ENCODE data around the gene THPO.

THPO gene

DNA sequence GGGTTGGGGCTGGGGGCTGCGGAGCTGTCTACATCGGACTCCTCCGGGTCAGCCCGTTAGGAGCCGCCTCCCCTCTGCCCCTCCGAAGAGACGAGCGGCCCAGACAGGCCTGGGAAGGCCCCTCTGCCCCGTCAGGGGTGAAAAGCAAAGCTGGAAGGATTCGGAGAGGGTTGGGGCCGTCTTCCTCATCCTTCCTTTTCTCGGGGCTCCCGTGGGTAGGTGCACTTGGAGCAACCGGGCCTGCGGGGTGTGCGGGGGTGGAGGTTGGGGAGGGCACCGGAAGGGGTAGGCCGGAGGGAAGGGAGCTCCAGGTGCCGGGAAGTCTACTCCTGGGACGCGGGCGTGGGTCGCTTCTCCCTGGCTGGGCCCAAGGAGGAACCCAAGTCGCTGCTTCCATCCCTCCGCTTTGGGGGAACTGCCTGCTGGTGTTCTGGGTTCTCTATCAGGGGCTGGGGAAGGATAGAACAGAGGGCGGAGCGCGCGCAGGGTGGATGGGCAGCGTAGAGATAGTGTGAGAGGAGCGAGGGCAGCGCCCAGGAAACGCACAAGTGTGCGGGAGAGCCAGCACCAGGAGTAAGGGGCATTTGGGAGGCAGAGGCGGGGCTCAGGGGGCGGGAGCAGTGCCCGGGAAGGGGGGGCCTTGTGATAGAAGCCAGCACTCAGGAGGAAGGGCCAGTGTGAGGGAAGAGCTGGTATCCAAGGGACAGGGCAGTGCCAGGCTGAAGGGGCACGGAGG is 15.9 kb downstream of the THPO start:
- FAIRE-seq: no peak

- FAIRE-seq: no peak
Measured at GRCh38 chr3:184361532-184361931, 16.5 kb downstream of the THPO start, which contains the start of the genes CLCN2 and POLR2H. CLCN2 (minus strand) TSS chr3:184361605; CDS start chr3:184361479, 126 bp downstream. POLR2H (plus strand) TSS chr3:184361710; CDS start chr3:184363493, 1,783 bp downstream.

- no peak for FAIRE-seq
Measured at GRCh38 chr3:184360929-184361531, 17.0 kb downstream of the THPO start.

DNA sequence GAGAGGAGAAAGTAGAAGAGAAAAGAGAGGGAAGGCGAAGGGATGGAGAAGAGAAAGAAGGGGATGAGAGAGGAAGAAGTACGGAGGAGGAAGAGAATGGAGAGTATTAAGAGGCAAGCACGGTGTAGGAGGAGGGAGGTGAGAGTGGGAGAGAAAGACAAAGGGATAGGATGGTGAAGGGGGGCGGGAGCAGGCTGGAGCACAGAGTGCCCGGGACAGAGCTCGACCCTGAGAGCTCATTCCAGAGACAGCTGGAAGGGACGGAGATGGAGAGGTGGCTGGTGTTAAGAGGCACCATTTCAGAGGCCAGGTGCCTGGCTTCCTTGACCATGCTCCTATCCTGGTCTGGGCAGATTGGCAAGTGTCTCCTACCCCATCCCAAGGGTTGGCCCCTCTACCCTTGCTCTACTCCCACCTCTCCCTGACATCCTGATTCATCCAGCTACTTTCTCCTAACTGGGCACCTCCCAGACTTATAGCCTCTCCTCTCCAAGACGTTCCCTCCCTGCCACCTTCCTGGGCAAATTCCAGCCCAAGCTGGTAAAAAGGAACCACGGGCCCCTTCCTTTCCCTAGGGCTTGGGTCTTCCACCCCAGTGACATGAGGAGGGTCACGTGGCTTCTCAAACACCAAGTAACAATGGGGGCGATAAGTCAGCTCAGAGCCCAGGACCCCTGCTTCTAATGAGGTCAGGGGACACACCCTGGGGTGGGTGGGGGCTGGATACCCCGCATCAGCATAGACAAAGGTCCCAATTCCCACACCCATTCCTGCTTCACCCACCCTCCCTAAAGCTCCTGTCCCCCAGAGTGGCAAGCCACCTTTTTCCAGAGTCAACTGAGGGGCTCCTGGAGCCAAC is 17.7 kb downstream of the THPO start:
- FAIRE-seq: no peak

DNA sequence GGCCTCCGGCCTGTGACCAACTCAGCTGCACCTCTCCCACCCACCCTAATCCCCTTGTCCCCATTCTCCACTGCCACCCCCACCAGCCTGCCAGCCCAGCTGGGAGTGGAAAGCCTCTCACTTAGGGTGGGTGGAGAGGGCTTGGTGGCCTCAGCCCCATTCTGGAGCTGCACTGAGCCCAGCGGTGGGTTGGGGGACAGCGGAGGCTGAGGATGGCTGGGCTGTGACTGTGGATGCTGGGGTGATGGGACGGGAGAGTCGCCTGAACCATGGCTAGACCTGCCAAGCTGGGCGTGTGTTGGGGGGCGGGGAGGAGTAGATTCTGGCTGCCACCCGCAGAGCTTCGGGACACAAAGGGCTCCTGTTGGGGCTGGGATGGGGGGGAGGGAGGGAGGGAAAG is 18.4 kb downstream of the THPO start:
- no peak for FAIRE-seq

GRCh38 chr3:184358921-184359350 is 19.1 kb downstream of the THPO start:
- FAIRE-seq: no peak

DNA sequence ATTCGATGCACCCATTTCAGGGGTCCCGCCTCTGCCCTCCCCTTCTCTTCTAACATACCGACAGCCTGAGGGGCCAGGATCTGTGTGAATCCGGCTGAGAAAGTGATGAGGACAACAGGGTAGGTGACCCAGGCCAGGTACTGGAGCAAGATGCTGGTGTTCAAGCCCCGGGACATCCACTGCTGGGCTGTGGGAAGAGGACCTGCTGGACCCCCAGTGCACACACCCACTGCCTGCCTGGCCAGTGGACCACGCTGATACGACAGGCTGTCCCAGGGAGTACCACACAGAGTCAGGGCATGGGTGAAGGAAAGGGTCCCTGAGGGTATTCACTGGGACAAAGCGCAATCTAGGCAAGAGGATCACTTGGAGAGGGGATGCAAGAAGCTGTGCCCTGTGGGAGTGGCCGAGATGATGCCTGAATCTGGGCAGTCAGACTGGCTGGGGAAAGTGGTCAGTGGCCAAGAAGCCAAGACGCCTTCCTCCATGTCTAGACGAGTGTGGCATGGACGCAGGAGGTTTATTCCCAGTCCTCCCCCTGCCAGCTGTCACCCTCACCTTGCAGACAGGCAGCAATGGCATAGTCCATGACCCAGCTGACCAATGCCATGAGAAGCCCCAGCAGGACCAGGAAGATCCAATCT is 19.8 kb downstream of the THPO start:
- no peak for FAIRE-seq

DNA sequence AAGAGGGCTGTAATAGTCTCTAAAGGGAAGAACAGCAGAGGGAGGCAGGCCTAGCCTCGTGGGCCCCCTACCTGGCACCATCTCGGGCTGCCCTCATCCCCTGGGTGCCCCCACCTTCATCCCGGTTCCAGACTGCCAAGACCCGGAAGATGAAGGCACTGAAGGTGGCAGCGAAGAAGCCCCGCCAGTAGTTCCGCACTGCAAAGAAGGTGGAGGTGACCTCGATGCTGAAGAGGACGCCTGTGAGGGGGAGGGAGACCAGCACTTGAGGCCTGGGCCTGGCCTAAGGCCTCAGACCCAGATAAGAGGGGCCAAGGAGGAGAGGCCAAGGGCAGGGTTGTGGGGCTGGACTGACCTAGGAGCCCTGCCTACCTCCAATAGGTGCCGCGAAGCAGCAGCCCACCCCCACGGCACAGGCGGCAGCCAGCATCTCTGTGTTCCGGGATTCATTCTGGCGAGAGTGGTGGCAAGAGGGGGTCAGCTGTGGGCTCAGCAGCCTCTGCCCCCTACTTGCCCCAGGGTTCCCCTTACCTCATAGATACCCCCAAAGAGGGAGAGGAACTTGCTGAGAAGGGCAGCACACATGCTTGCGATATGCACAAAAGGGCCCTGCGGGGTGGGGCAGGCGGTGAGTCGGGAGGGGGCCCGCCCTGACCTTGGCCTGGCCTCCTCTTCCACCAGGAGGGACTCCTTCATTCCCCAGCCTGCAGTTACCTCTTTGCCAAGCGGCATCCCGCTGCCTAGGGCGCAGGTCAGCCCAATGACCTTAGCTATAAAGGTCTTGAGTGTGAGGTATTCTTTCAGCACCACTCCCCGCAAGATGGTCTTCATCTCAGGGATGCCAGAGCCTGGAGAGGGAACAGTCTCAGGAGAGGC is 20.5 kb downstream of the THPO start:
- FAIRE-seq: no peak

GRCh38 chr3:184355261-184356040 is 22.6 kb downstream of the THPO start:
- FAIRE-seq: no peak

DNA sequence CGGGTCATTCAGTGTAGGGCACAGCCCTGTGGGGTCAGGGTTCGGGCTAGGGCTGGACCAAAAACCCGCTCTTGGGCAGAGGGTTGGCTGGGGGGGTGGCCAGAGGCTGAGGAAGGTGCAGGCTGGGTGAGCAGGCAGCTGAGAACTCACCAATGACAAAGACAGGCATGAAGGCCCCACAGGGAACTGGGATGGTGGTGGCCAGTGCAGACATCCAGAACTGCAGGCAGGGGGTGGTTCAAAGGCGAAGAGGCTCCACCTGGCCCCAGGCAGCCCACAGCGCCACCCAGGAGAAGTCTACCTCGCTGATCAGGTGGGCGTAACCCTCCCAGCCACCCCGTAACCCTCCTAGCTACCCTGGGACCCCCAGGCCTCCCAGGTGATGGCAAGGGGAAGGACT is 23.3 kb downstream of the THPO start:
- FAIRE-seq: no peak

- FAIRE-seq: no peak
Measured at GRCh38 chr3:184354121-184354728, 23.8 kb downstream of the THPO start.

- FAIRE-seq: no peak
Measured at GRCh38 chr3:184353546-184353941, 24.5 kb downstream of the THPO start.

- no peak for FAIRE-seq
Measured at GRCh38 chr3:184352897-184353545, 25.0 kb downstream of the THPO start.

DNA sequence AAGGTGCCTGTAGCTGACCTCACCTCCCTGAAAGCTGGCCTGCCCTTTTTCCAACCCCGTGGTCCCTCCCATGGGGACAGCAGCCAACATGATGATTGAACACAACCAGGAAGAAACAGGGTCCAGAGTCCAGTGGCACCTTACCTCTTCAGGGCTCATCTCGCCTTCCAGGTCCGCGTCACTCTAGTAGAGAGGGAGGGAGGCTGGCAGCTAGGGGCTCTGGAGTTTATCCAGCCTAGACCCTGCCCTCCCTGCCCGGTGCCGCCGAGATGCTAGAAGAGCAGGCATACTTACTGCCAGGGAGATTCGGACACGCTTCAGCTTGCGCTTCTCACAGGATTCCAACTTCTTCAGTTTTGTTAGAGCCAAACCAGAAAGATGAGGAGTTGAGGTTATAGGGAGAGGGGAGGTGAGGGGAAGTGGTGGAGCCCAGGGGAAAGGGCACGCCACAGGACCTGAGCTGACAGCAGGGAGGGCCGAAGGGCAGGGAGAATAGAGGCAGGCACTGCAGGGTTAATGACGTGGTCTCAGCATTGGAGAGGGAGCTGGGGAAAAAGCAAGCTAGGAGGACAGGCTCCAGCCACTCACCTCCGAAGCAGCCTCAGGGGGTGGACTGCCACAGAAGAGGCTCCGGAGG is 25.7 kb downstream of the THPO start:
- no peak for FAIRE-seq

DNA sequence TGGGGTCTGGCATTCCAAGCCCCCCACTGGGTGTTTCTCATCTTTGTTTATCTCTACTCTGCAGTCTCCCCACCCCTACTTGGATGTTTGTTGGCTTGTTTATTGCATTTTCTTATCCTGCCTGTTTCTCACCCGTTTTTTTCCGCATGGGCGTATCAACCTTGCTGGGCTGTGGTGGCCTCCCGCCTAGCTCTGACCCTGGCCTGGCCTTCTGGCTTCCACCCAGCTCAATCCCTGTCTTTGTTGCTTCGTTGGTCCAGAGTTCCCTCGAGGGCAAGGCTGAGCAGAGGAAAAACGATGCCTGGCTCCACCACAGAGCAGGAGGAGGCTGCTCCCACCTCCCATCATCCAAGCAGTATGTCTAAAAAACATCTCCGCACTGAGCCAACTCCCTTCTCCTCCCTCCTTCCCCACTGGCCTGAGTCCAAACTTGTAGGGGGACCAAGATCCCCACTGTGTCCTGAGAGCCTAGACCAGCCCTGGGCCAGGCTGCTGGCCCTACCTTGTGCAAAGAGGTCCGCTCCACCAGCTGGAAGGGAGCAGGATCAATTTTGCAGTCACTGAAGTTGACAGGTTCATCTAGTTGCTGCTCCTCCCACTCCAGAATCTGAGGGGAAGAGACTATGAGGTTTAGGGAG is 26.4 kb downstream of the THPO start:
- FAIRE-seq: no peak

- no peak for FAIRE-seq
Measured at GRCh38 chr3:184350618-184351017, 27.4 kb downstream of the THPO start.

DNA sequence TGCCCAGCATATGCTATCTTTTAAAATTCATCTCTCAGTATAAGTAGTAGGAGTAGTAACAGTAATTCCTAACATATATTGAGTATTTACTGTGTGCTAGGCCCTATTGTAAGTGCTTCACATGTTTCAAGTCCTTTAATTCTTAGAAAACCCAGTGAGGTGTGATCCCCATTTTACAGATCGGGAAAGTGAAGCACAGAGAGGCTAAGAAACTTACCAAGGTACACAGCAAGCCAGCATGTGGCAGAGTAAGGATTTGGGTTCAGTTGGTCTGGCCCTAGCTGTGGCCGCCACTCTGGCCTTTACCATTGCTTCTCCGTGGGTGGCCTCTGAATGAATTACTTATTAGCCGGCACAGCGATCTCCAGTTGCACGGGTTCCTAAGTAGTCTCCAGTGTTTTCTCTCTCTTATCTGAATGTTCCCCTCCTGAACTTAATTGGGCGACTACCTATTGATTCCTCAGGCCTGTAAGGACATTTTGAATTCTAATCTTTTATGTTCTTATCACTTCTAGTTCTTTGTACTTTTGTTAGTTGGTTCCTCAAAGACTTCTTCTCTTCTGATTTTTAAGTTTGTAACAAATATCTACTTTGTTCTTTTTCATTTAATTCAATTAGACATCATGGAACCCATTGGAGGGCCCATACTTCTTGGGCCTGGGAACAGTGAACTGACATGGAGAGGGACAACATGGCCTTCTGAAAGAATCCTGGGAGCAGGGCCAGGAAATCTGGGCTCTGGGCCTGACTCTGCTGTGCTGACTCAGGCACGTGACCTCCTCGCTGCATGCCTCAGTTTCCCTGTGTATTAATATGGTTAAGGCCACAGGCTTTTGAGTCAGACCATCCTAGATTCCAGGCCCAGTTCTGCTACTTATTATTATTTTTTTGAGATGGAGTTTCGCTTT is 28.2 kb downstream of the THPO start:
- no peak for FAIRE-seq

DNA sequence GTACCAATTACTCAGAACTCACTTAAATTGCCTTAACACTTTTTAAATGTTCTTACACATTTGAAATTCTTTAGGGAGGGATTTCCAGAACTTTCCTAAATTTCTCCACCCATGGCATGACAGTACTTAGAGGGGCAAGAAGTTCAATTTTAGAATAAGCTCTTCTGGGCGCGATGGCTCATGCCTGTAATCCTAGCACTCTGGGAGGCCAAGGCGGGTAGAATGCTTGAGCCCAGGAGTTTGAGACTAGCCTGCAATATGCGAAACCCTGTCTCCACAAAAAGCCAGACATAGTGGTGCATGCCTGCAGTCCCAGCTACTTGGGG is 30.0 kb downstream of the THPO start:
- FAIRE-seq: no peak
